HepG2 (cell line): ENCODE measurements around the gene FAM234A. TPM values are rescaled to one million over a fixed set of nuclear protein-coding genes. Genes with fewer than 3 reads are reported as not detected.

Experiments
- ATAC-seq: fragments of 200-7000 bp; cut with Tn5 transposase; 3 replicates; pipeline ENCODE4 v1.9.1; 2020; ENCODE audit warnings: mild to moderate bottlenecking, moderate library complexity
- BruUV-seq: library from RNA; stranded (reverse); fragments of 400-500 nt; replicated peaks from 2 replicates; lab custom pipeline; 2021; lab: Mats Ljungman, UMichigan
- CTCF ChIA-PET: fragments of 300-600 bp; formaldehyde crosslinking; extraction: SDS; loops from one replicate; lab custom pipeline; 2021; ENCODE audit warnings: low total read pairs, inconsistent platforms, low intra/inter-chr PET ratio; lab: Yijun Ruan, JAX
- POLR2A ChIA-PET: fragments of 350-600 bp; sonication (Branson Sonifier 250); formaldehyde crosslinking; loops from one replicate; lab custom pipeline; 2020; ENCODE audit warnings: antibody characterized with exemption, inconsistent platforms; lab: Yijun Ruan, JAX
- DNase-seq: peaks from one replicate; pipeline ENCODE4 v3.0.0-alpha.2; 2015; ENCODE audit warnings: low spot score
- FAIRE-seq: peaks from 3 replicates; lab custom pipeline; 2011; peaks lifted over from hg19 to GRCh38; lab: Jason Lieb, UNC
- H2AFZ ChIP-seq: one replicate; pipeline ENCODE4 v1.6.1; 2011; ENCODE audit warnings: low read length, inconsistent platforms
- H3K27ac ChIP-seq: fragments of 300-600 bp; 3 replicates; pipeline ENCODE4 v1.8.0; 2011; ENCODE audit warnings: mixed run types, mild to moderate bottlenecking, mixed read lengths, low read length, inconsistent platforms; ENCODE audit not compliant: insufficient read depth; ENCODE audit errors: extremely low read length
- H3K27me3 ChIP-seq, 2 experiments: fragments of 200-600 bp in 1 of 2; 2 replicates in 1 of 2; 3 replicates in 1 of 2; pipeline versions ENCODE4 v1.6.0 to v1.8.0; 2011; ENCODE audit warnings: low read length in 2 of 2, mild to moderate bottlenecking in 2 of 2, moderate library complexity in 2 of 2, inconsistent platforms in 1 of 2; ENCODE audit not compliant: insufficient read depth in 2 of 2, control insufficient read depth in 1 of 2
- H3K36me3 ChIP-seq, 2 experiments: fragments of 200-600 bp in 1 of 2; replicated peaks in 1 of 2; 2 replicates in 1 of 2; 3 replicates in 1 of 2; pipeline versions ENCODE4 v1.5.1 to v1.8.0; 2011; ENCODE audit warnings: low read length in 2 of 2, inconsistent platforms in 1 of 2; ENCODE audit not compliant: insufficient read depth in 2 of 2, control insufficient read depth in 1 of 2
- H3K4me1 ChIP-seq: 2 replicates; pipeline ENCODE4 v1.5.1; 2012; ENCODE audit warnings: low read length, inconsistent platforms; ENCODE audit not compliant: insufficient read depth
- H3K4me2 ChIP-seq: 2 replicates; pipeline ENCODE4 v1.6.0; 2011; ENCODE audit warnings: low read depth, low read length, inconsistent platforms
- H3K4me3 ChIP-seq, 3 experiments: fragments of 200-600 bp in 1 of 3; sonication (generic), shearing (Covaris generic) in 1 of 3; replicated peaks in 1 of 3; 2 replicates each; pipeline ENCODE4 v1.5.1; 2011 to 2016; ENCODE audit warnings: low read length in 3 of 3, inconsistent platforms in 2 of 3, low read depth in 2 of 3, mild to moderate bottlenecking in 2 of 3, control low read depth in 1 of 3, mixed read lengths in 1 of 3; ENCODE audit not compliant: insufficient read depth in 1 of 3
- H3K79me2 ChIP-seq: one replicate; pipeline ENCODE4 v1.6.1; 2011; ENCODE audit warnings: low read length, inconsistent platforms; ENCODE audit not compliant: insufficient read depth
- H3K9ac ChIP-seq: 2 replicates; pipeline ENCODE4 v1.6.0; 2011; ENCODE audit warnings: mild to moderate bottlenecking, low read depth, low read length, inconsistent platforms; ENCODE audit not compliant: insufficient read depth
- H3K9me3 ChIP-seq: 2 replicates; pipeline ENCODE4 v1.5.1; 2012; ENCODE audit warnings: mild to moderate bottlenecking, low read length
- H4K20me1 ChIP-seq: 2 replicates; pipeline ENCODE4 v1.6.0; 2011; ENCODE audit warnings: inconsistent platforms, mild to moderate bottlenecking, low read length, moderate library complexity; ENCODE audit not compliant: insufficient read depth
- BHLHE40 ChIP-seq: IDR thresholded peaks from 2 replicates; pipeline ENCODE4 v1.6.1; 2011; ENCODE audit warnings: low read length, improper control_type of control experiment
- GZF1 ChIP-seq: sonication (generic); formaldehyde crosslinking; IDR thresholded peaks from 2 replicates; pipeline ENCODE4 v1.5.1; 2020; ENCODE audit warnings: mild to moderate bottlenecking, missing genetic modification reagents
- HNF4G ChIP-seq, 2 experiments: sonication (generic) in 1 of 2; formaldehyde crosslinking in 1 of 2; IDR thresholded peaks; 2 replicates each; pipeline versions ENCODE4 v1.4.0 to v1.6.1; 2011 to 2020; ENCODE audit warnings: borderline replicate concordance in 2 of 2, low read depth in 2 of 2, mild to moderate bottlenecking in 2 of 2, low read length in 1 of 2, missing genetic modification reagents in 1 of 2, moderate library complexity in 1 of 2
- PAWR ChIP-seq: sonication (generic); formaldehyde crosslinking; IDR thresholded peaks from 2 replicates; pipeline ENCODE4 v1.4.0; 2020; ENCODE audit warnings: missing genetic modification reagents, mild to moderate bottlenecking, borderline replicate concordance
- ZBTB8A ChIP-seq: sonication (generic); formaldehyde crosslinking; IDR thresholded peaks from 2 replicates; pipeline ENCODE4 v1.4.0; 2020; ENCODE audit warnings: mild to moderate bottlenecking, low read depth, missing genetic modification reagents, borderline replicate concordance
- ZNF230 ChIP-seq: sonication (generic); formaldehyde crosslinking; IDR thresholded peaks from 2 replicates; pipeline ENCODE4 v1.4.0; 2020; ENCODE audit warnings: mild to moderate bottlenecking, missing genetic modification reagents
- ZNF780A ChIP-seq: sonication (generic); formaldehyde crosslinking; IDR thresholded peaks from 2 replicates; pipeline ENCODE4 v1.8.0; 2022; ENCODE audit warnings: mild to moderate bottlenecking, missing genetic modification reagents, moderate library complexity
- WGBS: methylation state at CpG from one replicate; pipeline ENCODE4 v1.1.6; 2017; ENCODE audit warnings: low lambda C conversion rate; 5-methylcytosine and 5-hydroxymethylcytosine counted together
- in situ Hi-C: cut with HindIII; loops from 2 replicates; pipeline ENCODE4 v1.10.0; 2017; ENCODE audit warnings: low pct_unique_long_range_greater_than_20kb; ENCODE audit not compliant: extremely low pct_ligation_motif_present
- intact Hi-C: fragments of 100-400 bp; cut with micrococcal nuclease; formaldehyde crosslinking; loops from one replicate; pipeline ENCODE4 v1.10.0; 2022; ENCODE audit not compliant: unreplicated experiment
- polyA plus RNA-seq, 8 experiments: library from polyadenylated mRNA; depleted of rRNA in 3 of 8; stranded (reverse) in 7 of 8; unstranded in 1 of 8; fragments of >200 nt; fragmentation: Illumina TruSeq in 4 of 8; extraction: Trizol in 4 of 8; gene quantifications; 2 replicates each; pipeline versions ENCODE4 v1.2.1 to v1.2.3, GENCODE V29; 2011 to 2016; ENCODE audit warnings: low read depth in 4 of 8, missing spikeins in 1 of 8, mixed read lengths in 1 of 8; ENCODE audit not compliant: insufficient read depth in 1 of 8
- total RNA-seq, 5 experiments: library from RNA; depleted of rRNA; stranded (reverse); fragments of >200 nt; fragmentation: Illumina TruSeq; extraction: Trizol; gene quantifications; 2 replicates each; pipeline ENCODE4 v1.2.3, GENCODE V29; 2016; ENCODE audit warnings: low read depth in 1 of 5
- TF ChIP-seq, protein P1 (sequence below): sonication (generic); formaldehyde crosslinking; IDR thresholded peaks from 2 replicates; pipeline ENCODE4 v1.5.1; 2020; ENCODE audit warnings: mild to moderate bottlenecking, missing genetic modification reagents, moderate library complexity
- TF ChIP-seq, protein P2 (sequence below): sonication (generic); formaldehyde crosslinking; IDR thresholded peaks from 2 replicates; pipeline ENCODE4 v1.4.0; 2020; ENCODE audit warnings: mild to moderate bottlenecking, missing genetic modification reagents
- TF ChIP-seq, protein P3 (sequence below): sonication (generic); formaldehyde crosslinking; IDR thresholded peaks from 2 replicates; pipeline ENCODE4 v1.5.0; 2020; ENCODE audit warnings: mild to moderate bottlenecking, missing genetic modification reagents, borderline replicate concordance

FAM234A gene
- total and polyA plus RNA-seq, 2 of the 13 experiments (the other 11 are each of a cell fraction or from before 2014, with no cell fraction given) = 29.2 to 34.4 TPM

DNA sequence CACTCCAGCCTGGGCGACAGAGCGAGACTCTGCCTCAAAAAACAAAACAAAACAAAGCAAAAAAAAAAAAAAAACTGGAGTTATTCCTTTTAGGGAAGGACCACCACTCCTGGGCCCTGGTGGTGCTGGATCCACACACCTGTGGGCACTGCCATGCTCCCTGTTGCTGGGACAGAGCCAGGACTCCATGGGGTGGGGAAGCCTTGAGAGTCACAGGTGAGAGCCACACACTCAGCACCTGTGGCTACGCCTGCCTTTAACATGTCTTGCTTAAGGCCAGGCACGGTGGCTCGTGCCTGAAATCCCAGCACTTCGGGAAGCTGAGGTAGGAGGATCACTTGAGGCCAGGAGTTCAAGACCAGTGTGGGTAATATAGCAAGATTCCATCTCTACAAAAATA lies 66.6 kb downstream of the FAM234A start:
- no peak for ATAC-seq
- no peaks in the 10 kb centered on the region for H3K9me3 ChIP-seq
- TF ChIP-seq, protein P1, sequence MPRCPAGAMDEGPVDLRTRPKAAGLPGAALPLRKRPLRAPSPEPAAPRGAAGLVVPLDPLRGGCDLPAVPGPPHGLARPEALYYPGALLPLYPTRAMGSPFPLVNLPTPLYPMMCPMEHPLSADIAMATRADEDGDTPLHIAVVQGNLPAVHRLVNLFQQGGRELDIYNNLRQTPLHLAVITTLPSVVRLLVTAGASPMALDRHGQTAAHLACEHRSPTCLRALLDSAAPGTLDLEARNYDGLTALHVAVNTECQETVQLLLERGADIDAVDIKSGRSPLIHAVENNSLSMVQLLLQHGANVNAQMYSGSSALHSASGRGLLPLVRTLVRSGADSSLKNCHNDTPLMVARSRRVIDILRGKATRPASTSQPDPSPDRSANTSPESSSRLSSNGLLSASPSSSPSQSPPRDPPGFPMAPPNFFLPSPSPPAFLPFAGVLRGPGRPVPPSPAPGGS (CRISPR knock-in tag) = no peak
- TF ChIP-seq ZNF230 (CRISPR knock-in tag) (no peak), HNF4G (IDR thresholded peaks at IDR 0.05; ENCODE audit: borderline replicate concordance, low read depth, low read length) (no peak), HNF4G (CRISPR knock-in tag; IDR thresholded peaks at IDR 0.05; ENCODE audit: borderline replicate concordance, low read depth) (no peak), BHLHE40 (no peak), ZBTB8A (CRISPR knock-in tag) (no peak), GZF1 (CRISPR knock-in tag) (no peak), PAWR (CRISPR knock-in tag) (no peak), ZNF780A (no peak)
- TF ChIP-seq, protein P2, sequence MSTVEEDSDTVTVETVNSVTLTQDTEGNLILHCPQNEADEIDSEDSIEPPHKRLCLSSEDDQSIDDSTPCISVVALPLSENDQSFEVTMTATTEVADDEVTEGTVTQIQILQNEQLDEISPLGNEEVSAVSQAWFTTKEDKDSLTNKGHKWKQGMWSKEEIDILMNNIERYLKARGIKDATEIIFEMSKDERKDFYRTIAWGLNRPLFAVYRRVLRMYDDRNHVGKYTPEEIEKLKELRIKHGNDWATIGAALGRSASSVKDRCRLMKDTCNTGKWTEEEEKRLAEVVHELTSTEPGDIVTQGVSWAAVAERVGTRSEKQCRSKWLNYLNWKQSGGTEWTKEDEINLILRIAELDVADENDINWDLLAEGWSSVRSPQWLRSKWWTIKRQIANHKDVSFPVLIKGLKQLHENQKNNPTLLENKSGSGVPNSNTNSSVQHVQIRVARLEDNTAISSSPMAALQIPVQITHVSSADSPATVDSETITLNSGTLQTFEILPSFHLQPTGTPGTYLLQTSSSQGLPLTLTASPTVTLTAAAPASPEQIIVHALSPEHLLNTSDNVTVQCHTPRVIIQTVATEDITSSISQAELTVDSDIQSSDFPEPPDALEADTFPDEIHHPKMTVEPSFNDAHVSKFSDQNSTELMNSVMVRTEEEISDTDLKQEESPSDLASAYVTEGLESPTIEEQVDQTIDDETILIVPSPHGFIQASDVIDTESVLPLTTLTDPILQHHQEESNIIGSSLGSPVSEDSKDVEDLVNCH (CRISPR knock-in tag) = no peak
- TF ChIP-seq, protein P3, sequence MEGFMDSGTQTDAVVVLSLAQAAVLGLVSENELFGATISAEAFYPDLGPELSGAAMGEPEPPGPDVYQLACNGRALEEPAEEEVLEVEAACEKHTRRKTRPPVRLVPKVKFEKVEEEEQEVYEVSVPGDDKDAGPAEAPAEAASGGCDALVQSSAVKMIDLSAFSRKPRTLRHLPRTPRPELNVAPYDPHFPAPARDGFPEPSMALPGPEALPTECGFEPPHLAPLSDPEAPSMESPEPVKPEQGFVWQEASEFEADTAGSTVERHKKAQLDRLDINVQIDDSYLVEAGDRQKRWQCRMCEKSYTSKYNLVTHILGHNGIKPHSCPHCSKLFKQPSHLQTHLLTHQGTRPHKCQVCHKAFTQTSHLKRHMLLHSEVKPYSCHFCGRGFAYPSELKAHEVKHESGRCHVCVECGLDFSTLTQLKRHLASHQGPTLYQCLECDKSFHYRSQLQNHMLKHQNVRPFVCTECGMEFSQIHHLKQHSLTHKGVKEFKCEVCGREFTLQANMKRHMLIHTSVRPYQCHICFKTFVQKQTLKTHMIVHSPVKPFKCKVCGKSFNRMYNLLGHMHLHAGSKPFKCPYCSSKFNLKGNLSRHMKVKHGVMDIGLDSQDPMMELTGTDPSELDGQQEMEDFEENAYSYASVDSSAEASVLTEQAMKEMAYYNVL (CRISPR knock-in tag) = no peak
- no peak overlapping the region for H2AFZ ChIP-seq
- H3K27ac ChIP-seq = no peak overlapping the region
- no peak for FAIRE-seq
- no peaks in the 10 kb centered on the region for H3K27me3 ChIP-seq
- no TSS peak for BruUV-seq
- H3K4me1 ChIP-seq = no peaks in the 10 kb centered on the region
- no peak overlapping the region for H3K9ac ChIP-seq
- ChIA-PET POLR2A (no interaction called here), CTCF (no interaction called here)
- no peak overlapping the region for H3K4me2 ChIP-seq
- no peak for DNase-seq
- no peaks in the 10 kb centered on the region for H4K20me1 ChIP-seq
- no peak overlapping the region for H3K4me3 ChIP-seq
- in situ Hi-C loops (no loop called here), intact Hi-C loops (no loop called here)
- H3K36me3 ChIP-seq = peaks cover 15 to 46% of the 10 kb centered on the region in 2 experiments; a peak in 4 of 5 replicates
- no peaks in the 10 kb centered on the region for H3K79me2 ChIP-seq
- WGBS = 98% methylated on average over 2 of the region's 6 CpGs
